Type B pancreatic cell (in vitro differentiated cells): Measurements from ENCODE around the gene DTD2. TPM values are rescaled to one million over a fixed set of nuclear protein-coding genes. Genes with fewer than 3 reads are reported as not detected.
"Not testable (repeated sequence)": the region's sequence is repeated elsewhere in the genome, so short reads cannot be mapped to it uniquely, and the experiment has no call there.

Source experiments
- DNase-seq: peaks from one replicate; pipeline ENCODE4 v3.0.0; 2021; ENCODE audit warnings: mixed read lengths; ENCODE audit not compliant: unreplicated experiment; ENCODE audit errors: extremely low spot score
- H3K27ac Mint-ChIP-seq: 2 replicates; pipeline ENCODE4 v1.8.0; 2021; ENCODE audit warnings: mild to moderate bottlenecking, mixed read lengths
- H3K27me3 Mint-ChIP-seq: 2 replicates; pipeline ENCODE4 v1.8.0; 2021; ENCODE audit warnings: mixed read lengths
- H3K36me3 Mint-ChIP-seq: 2 replicates; pipeline ENCODE4 v1.8.0; 2021; ENCODE audit warnings: mixed read lengths
- H3K4me1 Mint-ChIP-seq: one replicate; pipeline ENCODE4 v1.8.0; 2021; ENCODE audit warnings: mixed read lengths; ENCODE audit not compliant: unreplicated experiment
- H3K4me3 Mint-ChIP-seq: 2 replicates; pipeline ENCODE4 v1.8.0; 2021; ENCODE audit warnings: mild to moderate bottlenecking, mixed read lengths
- H3K9me3 Mint-ChIP-seq: 2 replicates; pipeline ENCODE4 v1.8.0; 2021; ENCODE audit warnings: mixed read lengths
- CTCF ChIP-seq: fragments of 200-600 bp; sonication (generic); conservative IDR thresholded peaks from 2 replicates; pipeline ENCODE4 v1.5.0; 2021; ENCODE audit warnings: antibody characterized with exemption, mild to moderate bottlenecking
- total RNA-seq: library from RNA; stranded (reverse); gene quantifications from 2 replicates; pipeline ENCODE4 v1.2.1, GENCODE V29; 2021; ENCODE audit warnings: low replicate concordance

Gene DTD2
- total RNA-seq, 1 donor from 2014 or later: 26.5 TPM

GRCh38 chr14:31476131-31476866 lies 19.0 kb upstream of the DTD2 start:
- Mint-ChIP-seq H3K36me3 (no peaks in the 10 kb centered on the region), H3K4me1 (peaks cover 3% of the 10 kb centered on the region), H3K27ac (no peak overlapping the region), H3K27me3 (no peaks in the 10 kb centered on the region), H3K4me3 (no peak overlapping the region), H3K9me3 (no peaks in the 10 kb centered on the region)
- no peak for TF ChIP-seq CTCF
- no peak for DNase-seq

- Mint-ChIP-seq H3K27ac (no peak overlapping the region), H3K27me3 (no peaks in the 10 kb centered on the region), H3K9me3 (no peaks in the 10 kb centered on the region), H3K36me3 (no peaks in the 10 kb centered on the region), H3K4me1 (no peaks in the 10 kb centered on the region), H3K4me3 (no peak overlapping the region)
- no peak for DNase-seq
- no peak for TF ChIP-seq CTCF
Measured at GRCh38 chr14:31466554-31466953, 9.2 kb upstream of the DTD2 start.

GRCh38 chr14:31465111-31465510 lies 7.8 kb upstream of the DTD2 start:
- Mint-ChIP-seq H3K27ac (no peak overlapping the region), H3K4me3 (no peak overlapping the region), H3K36me3 (no peaks in the 10 kb centered on the region), H3K27me3 (no peaks in the 10 kb centered on the region), H3K9me3 (no peaks in the 10 kb centered on the region), H3K4me1 (no peaks in the 10 kb centered on the region)
- DNase-seq: no peak
- TF ChIP-seq CTCF: no peak

- not testable (repeated sequence) for H3K27ac Mint-ChIP-seq, DNase-seq, H3K9me3 Mint-ChIP-seq, H3K4me3 Mint-ChIP-seq, H3K36me3 Mint-ChIP-seq, H3K27me3 Mint-ChIP-seq, H3K4me1 Mint-ChIP-seq
Measured at GRCh38 chr14:31462450-31462849, 5.1 kb upstream of the DTD2 start.

- TF ChIP-seq CTCF: no peak
- peaks cover 12% of the 10 kb centered on the region for H3K4me1 Mint-ChIP-seq
- no peaks in the 10 kb centered on the region for H3K36me3 Mint-ChIP-seq
- H3K4me3 Mint-ChIP-seq: no peak overlapping the region
- no peaks in the 10 kb centered on the region for H3K9me3 Mint-ChIP-seq
- H3K27ac Mint-ChIP-seq: no peak overlapping the region
- DNase-seq: no peak
- no peaks in the 10 kb centered on the region for H3K27me3 Mint-ChIP-seq
Measured at GRCh38 chr14:31461545-31461944, 4.2 kb upstream of the DTD2 start.

GRCh38 chr14:31457665-31458659 lies 656 bp upstream of the DTD2 start:
- H3K36me3 Mint-ChIP-seq: no peaks in the 10 kb centered on the region
- H3K4me1 Mint-ChIP-seq: peaks cover 25% of the 10 kb centered on the region
- no peaks in the 10 kb centered on the region for H3K9me3 Mint-ChIP-seq
- peak overlapping the region; percentile 97 for H3K27ac Mint-ChIP-seq
- peak overlapping the region; percentile 98 for H3K4me3 Mint-ChIP-seq
- no peaks in the 10 kb centered on the region for H3K27me3 Mint-ChIP-seq
- no peak for DNase-seq
- TF ChIP-seq CTCF: no peak
